ENCODE data around the gene HIBCH. TPM values are rescaled to one million over a fixed set of nuclear protein-coding genes. Genes with fewer than 3 reads are reported as not detected.

The HIBCH gene
- total and polyA plus RNA-seq, 2 of the 13 experiments (the other 11 are each of a cell fraction or from before 2014, with no cell fraction given): 18.8 to 49.5 TPM

GRCh38 chr2:190334479-190335224 lies 15.0 kb upstream of the HIBCH start (continued):
- TF ChIP-seq ZC3H13 (CRISPR knock-in tag; IDR thresholded peaks at IDR 0.05) (no peak), MLX (CRISPR knock-in tag; IDR thresholded peaks at IDR 0.05) (peak; percentile 95), MAX (IDR thresholded peaks at IDR 0.05) (peak; percentile 50; the same call in 1 of the 2 replicates), BCL3 (CRISPR knock-in tag; IDR thresholded peaks at IDR 0.05) (no peak), ZNF749 (CRISPR knock-in tag; IDR thresholded peaks at IDR 0.05; ENCODE audit: borderline replicate concordance) (0 out of 2 replicates have a peak, but pooled peaks have one; percentile 37), CHD4 (IDR thresholded peaks at IDR 0.05; ENCODE audit: borderline replicate concordance, low read length) (peak; percentile 79; the same call in 1 of the 2 replicates), ZNF746 (CRISPR knock-in tag; IDR thresholded peaks at IDR 0.05) (no peak), DZIP1 (CRISPR knock-in tag; IDR thresholded peaks at IDR 0.05) (no peak), ZNF543 (CRISPR knock-in tag; IDR thresholded peaks at IDR 0.05) (0 out of 2 replicates have a peak, but pooled peaks have one; percentile 13), FOXP1 (IDR thresholded peaks at IDR 0.05) (no peak), FOXP1 (CRISPR knock-in tag; IDR thresholded peaks at IDR 0.05) (peak; percentile 76), POGK (CRISPR knock-in tag; conservative IDR thresholded peaks at IDR 0.05) (0 out of 2 replicates have a peak, but pooled peaks have one; percentile 37), CC2D1A (CRISPR knock-in tag; IDR thresholded peaks at IDR 0.05) (no peak), ZNF773 (CRISPR knock-in tag; IDR thresholded peaks at IDR 0.05; ENCODE audit: borderline replicate concordance) (no peak), THAP8 (CRISPR knock-in tag; IDR thresholded peaks at IDR 0.05; ENCODE audit: borderline replicate concordance) (no peak), THRA (CRISPR knock-in tag; IDR thresholded peaks at IDR 0.05; ENCODE audit: borderline replicate concordance) (peak; percentile 70), ZBTB44 (CRISPR knock-in tag; IDR thresholded peaks at IDR 0.05) (no peak)
